HepG2 (cell line): Measurements from ENCODE around the gene DCTN1. TPM values are rescaled to one million over a fixed set of nuclear protein-coding genes. Genes with fewer than 3 reads are reported as not detected.

Source experiments
- AGO1 ChIP-seq: fragments of 200-400 bp; formaldehyde crosslinking; IDR thresholded peaks from 2 replicates; pipeline ENCODE4 v1.6.1; 2017; ENCODE audit warnings: mild to moderate bottlenecking, low read depth, low read length, moderate library complexity; ENCODE audit not compliant: poor library complexity, severe bottlenecking
- CAMTA2 ChIP-seq: sonication (generic); formaldehyde crosslinking; IDR thresholded peaks from 2 replicates; pipeline ENCODE4 v1.4.0; 2020; ENCODE audit warnings: mild to moderate bottlenecking, missing genetic modification reagents, borderline replicate concordance
- DMAP1 ChIP-seq: IDR thresholded peaks from 2 replicates; pipeline ENCODE4 v1.6.1; 2016
- HNF4A ChIP-seq: sonication (generic); formaldehyde crosslinking; IDR thresholded peaks from 2 replicates; pipeline ENCODE4 v1.4.0; 2020; ENCODE audit warnings: missing genetic modification reagents
- MED8 ChIP-seq: sonication (generic); formaldehyde crosslinking; IDR thresholded peaks from 2 replicates; pipeline ENCODE4 v1.8.1; 2023; ENCODE audit warnings: mild to moderate bottlenecking, missing genetic modification reagents; ENCODE audit not compliant: insufficient replicate concordance
- NCOA5 ChIP-seq: sonication (generic); formaldehyde crosslinking; IDR thresholded peaks from 2 replicates; pipeline ENCODE4 v1.4.0; 2020; ENCODE audit warnings: missing genetic modification reagents
- POLR2AphosphoS2 ChIP-seq: IDR thresholded peaks from 2 replicates; pipeline ENCODE4 v1.6.1; 2011; ENCODE audit warnings: low read depth, low read length, improper control_type of control experiment
- SAP130 ChIP-seq: IDR thresholded peaks from 2 replicates; pipeline ENCODE4 v1.6.1; 2016; ENCODE audit warnings: low read depth
- SMAD3 ChIP-seq: sonication (generic); formaldehyde crosslinking; IDR thresholded peaks from 2 replicates; pipeline ENCODE4 v1.4.0; 2020; ENCODE audit warnings: missing genetic modification reagents
- TBX2 ChIP-seq: sonication (generic); formaldehyde crosslinking; IDR thresholded peaks from 2 replicates; pipeline ENCODE4 v1.5.0; 2020; ENCODE audit warnings: missing genetic modification reagents, mild to moderate bottlenecking, borderline replicate concordance
- TEAD2 ChIP-seq: sonication (generic); formaldehyde crosslinking; IDR thresholded peaks from 2 replicates; pipeline ENCODE4 v1.9.0; 2021; ENCODE audit warnings: missing genetic modification reagents
- ZBTB21 ChIP-seq: sonication (generic); formaldehyde crosslinking; IDR thresholded peaks from 2 replicates; pipeline ENCODE4 v1.4.0; 2020; ENCODE audit warnings: missing genetic modification reagents
- ZIK1 ChIP-seq: sonication (generic); formaldehyde crosslinking; IDR thresholded peaks from 2 replicates; pipeline ENCODE4 v1.5.0; 2020; ENCODE audit warnings: mild to moderate bottlenecking, low read depth, missing genetic modification reagents, borderline replicate concordance
- ZMYM2 ChIP-seq: sonication (generic); formaldehyde crosslinking; IDR thresholded peaks from 2 replicates; pipeline ENCODE4 v1.8.0; 2022; ENCODE audit warnings: mild to moderate bottlenecking, missing genetic modification reagents
- ZNF317 ChIP-seq: sonication (generic); formaldehyde crosslinking; IDR thresholded peaks from 2 replicates; pipeline ENCODE4 v1.5.0; 2020; ENCODE audit warnings: mild to moderate bottlenecking, missing genetic modification reagents
- ZNF430 ChIP-seq: sonication (generic); formaldehyde crosslinking; IDR thresholded peaks from 2 replicates; pipeline ENCODE4 v1.9.0; 2021; ENCODE audit warnings: mild to moderate bottlenecking, missing genetic modification reagents
- polyA plus RNA-seq, 8 experiments: library from polyadenylated mRNA; depleted of rRNA in 3 of 8; stranded (reverse) in 7 of 8; unstranded in 1 of 8; fragments of >200 nt; fragmentation: Illumina TruSeq in 4 of 8; extraction: Trizol in 4 of 8; gene quantifications; 2 replicates each; pipeline versions ENCODE4 v1.2.1 to v1.2.3, GENCODE V29; 2011 to 2016; ENCODE audit warnings: low read depth in 4 of 8, missing spikeins in 1 of 8, mixed read lengths in 1 of 8; ENCODE audit not compliant: insufficient read depth in 1 of 8
- total RNA-seq, 5 experiments: library from RNA; depleted of rRNA; stranded (reverse); fragments of >200 nt; fragmentation: Illumina TruSeq; extraction: Trizol; gene quantifications; 2 replicates each; pipeline ENCODE4 v1.2.3, GENCODE V29; 2016; ENCODE audit warnings: low read depth in 1 of 5
- TF ChIP-seq, protein P1 (sequence below): sonication (generic); formaldehyde crosslinking; IDR thresholded peaks from 2 replicates; pipeline ENCODE4 v1.8.0; 2022; ENCODE audit warnings: mild to moderate bottlenecking, missing genetic modification reagents, borderline replicate concordance
- TF ChIP-seq, protein P2 (sequence below): sonication (generic); formaldehyde crosslinking; IDR thresholded peaks from 2 replicates; pipeline ENCODE4 v1.4.0; 2020; ENCODE audit warnings: mild to moderate bottlenecking, missing genetic modification reagents
- TF ChIP-seq, protein P3 (sequence below): IDR thresholded peaks from 2 replicates; pipeline ENCODE4 v1.6.1; 2018; ENCODE audit warnings: missing genetic modification reagents
- TF ChIP-seq, protein P4 (sequence below): sonication (generic); formaldehyde crosslinking; IDR thresholded peaks from 2 replicates; pipeline ENCODE4 v1.4.0; 2020; ENCODE audit warnings: missing genetic modification reagents, mild to moderate bottlenecking, borderline replicate concordance

DCTN1 gene
- total and polyA plus RNA-seq, 2 of the 13 experiments (the other 11 are each of a cell fraction or from before 2014, with no cell fraction given) = 73.2 to 122 TPM

DNA sequence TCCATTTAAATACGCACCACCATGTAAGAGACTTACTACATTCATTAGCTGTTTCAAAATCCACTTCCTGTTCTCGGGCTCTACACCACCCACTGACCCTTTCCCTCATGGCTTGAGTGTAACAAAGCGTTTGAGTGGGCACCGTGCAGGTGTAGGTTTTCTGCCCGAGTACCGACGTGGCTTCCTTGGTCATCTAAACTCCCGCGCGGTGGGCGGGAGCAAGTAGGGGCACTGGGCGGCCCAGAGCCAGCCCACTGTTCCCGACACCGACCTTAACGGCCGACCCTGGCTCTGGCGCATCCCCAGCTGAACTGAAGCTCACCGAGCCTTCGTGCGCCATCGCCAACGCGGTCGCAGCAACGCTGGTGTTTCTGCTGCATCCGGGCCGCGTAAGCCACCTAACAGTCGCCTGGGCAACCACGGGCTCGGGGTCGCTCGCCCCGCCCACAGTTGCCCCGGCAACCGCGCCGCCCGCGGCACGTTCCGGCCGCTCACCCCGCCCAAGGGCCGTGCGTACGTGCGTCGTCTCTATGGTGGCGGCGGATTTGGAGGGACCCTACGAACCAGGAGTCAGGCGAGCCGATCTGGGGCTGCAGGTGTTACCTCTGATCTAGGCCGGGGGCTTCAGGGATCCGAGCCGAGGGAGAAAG is 41.2 kb upstream of the DCTN1 start, which contains the start of the genes C2orf81 and WDR54 (continued):
- TF ChIP-seq AGO1 (peak; percentile 70), ZNF430 (CRISPR knock-in tag) (peak; percentile 72; the same call in 1 of the 2 replicates), CAMTA2 (CRISPR knock-in tag) (no peak), ZBTB21 (CRISPR knock-in tag) (no peak), HNF4A (CRISPR knock-in tag) (no peak), SMAD3 (no peak), ZIK1 (CRISPR knock-in tag) (0 out of 2 replicates have a peak, but pooled peaks have one; percentile 62), SAP130 (CRISPR knock-in tag) (peak; percentile 87), TBX2 (CRISPR knock-in tag) (peak; percentile 76), NCOA5 (CRISPR knock-in tag) (no peak), DMAP1 (CRISPR knock-in tag) (peak; percentile 62), ZMYM2 (no peak), MED8 (CRISPR knock-in tag) (peak; percentile 65), POLR2AphosphoS2 (no peak), TEAD2 (CRISPR knock-in tag) (0 out of 2 replicates have a peak, but pooled peaks have one; percentile 31), ZNF317 (CRISPR knock-in tag) (no peak)
- TF ChIP-seq, protein P1, sequence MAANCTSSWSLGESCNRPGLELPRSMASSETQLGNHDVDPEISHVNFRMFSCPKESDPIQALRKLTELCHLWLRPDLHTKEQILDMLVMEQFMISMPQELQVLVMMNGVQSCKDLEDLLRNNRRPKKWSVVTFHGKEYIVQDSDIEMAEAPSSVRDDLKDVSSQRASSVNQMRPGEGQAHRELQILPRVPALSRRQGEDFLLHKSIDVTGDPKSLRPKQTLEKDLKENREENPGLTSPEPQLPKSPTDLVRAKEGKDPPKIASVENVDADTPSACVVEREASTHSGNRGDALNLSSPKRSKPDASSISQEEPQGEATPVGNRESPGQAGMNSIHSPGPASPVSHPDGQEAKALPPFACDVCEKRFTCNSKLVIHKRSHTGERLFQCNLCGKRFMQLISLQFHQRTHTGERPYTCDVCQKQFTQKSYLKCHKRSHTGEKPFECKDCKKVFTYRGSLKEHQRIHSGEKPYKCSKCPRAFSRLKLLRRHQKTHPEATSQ (CRISPR knock-in tag) = no peak
- TF ChIP-seq, protein P2, sequence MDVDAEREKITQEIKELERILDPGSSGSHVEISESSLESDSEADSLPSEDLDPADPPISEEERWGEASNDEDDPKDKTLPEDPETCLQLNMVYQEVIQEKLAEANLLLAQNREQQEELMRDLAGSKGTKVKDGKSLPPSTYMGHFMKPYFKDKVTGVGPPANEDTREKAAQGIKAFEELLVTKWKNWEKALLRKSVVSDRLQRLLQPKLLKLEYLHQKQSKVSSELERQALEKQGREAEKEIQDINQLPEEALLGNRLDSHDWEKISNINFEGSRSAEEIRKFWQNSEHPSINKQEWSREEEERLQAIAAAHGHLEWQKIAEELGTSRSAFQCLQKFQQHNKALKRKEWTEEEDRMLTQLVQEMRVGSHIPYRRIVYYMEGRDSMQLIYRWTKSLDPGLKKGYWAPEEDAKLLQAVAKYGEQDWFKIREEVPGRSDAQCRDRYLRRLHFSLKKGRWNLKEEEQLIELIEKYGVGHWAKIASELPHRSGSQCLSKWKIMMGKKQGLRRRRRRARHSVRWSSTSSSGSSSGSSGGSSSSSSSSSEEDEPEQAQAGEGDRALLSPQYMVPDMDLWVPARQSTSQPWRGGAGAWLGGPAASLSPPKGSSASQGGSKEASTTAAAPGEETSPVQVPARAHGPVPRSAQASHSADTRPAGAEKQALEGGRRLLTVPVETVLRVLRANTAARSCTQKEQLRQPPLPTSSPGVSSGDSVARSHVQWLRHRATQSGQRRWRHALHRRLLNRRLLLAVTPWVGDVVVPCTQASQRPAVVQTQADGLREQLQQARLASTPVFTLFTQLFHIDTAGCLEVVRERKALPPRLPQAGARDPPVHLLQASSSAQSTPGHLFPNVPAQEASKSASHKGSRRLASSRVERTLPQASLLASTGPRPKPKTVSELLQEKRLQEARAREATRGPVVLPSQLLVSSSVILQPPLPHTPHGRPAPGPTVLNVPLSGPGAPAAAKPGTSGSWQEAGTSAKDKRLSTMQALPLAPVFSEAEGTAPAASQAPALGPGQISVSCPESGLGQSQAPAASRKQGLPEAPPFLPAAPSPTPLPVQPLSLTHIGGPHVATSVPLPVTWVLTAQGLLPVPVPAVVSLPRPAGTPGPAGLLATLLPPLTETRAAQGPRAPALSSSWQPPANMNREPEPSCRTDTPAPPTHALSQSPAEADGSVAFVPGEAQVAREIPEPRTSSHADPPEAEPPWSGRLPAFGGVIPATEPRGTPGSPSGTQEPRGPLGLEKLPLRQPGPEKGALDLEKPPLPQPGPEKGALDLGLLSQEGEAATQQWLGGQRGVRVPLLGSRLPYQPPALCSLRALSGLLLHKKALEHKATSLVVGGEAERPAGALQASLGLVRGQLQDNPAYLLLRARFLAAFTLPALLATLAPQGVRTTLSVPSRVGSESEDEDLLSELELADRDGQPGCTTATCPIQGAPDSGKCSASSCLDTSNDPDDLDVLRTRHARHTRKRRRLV (CRISPR knock-in tag) = peak; percentile 52; the same call in 1 of the 2 replicates
- TF ChIP-seq, protein P3, sequence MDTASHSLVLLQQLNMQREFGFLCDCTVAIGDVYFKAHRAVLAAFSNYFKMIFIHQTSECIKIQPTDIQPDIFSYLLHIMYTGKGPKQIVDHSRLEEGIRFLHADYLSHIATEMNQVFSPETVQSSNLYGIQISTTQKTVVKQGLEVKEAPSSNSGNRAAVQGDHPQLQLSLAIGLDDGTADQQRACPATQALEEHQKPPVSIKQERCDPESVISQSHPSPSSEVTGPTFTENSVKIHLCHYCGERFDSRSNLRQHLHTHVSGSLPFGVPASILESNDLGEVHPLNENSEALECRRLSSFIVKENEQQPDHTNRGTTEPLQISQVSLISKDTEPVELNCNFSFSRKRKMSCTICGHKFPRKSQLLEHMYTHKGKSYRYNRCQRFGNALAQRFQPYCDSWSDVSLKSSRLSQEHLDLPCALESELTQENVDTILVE (CRISPR knock-in tag) = no peak
- TF ChIP-seq, protein P4, sequence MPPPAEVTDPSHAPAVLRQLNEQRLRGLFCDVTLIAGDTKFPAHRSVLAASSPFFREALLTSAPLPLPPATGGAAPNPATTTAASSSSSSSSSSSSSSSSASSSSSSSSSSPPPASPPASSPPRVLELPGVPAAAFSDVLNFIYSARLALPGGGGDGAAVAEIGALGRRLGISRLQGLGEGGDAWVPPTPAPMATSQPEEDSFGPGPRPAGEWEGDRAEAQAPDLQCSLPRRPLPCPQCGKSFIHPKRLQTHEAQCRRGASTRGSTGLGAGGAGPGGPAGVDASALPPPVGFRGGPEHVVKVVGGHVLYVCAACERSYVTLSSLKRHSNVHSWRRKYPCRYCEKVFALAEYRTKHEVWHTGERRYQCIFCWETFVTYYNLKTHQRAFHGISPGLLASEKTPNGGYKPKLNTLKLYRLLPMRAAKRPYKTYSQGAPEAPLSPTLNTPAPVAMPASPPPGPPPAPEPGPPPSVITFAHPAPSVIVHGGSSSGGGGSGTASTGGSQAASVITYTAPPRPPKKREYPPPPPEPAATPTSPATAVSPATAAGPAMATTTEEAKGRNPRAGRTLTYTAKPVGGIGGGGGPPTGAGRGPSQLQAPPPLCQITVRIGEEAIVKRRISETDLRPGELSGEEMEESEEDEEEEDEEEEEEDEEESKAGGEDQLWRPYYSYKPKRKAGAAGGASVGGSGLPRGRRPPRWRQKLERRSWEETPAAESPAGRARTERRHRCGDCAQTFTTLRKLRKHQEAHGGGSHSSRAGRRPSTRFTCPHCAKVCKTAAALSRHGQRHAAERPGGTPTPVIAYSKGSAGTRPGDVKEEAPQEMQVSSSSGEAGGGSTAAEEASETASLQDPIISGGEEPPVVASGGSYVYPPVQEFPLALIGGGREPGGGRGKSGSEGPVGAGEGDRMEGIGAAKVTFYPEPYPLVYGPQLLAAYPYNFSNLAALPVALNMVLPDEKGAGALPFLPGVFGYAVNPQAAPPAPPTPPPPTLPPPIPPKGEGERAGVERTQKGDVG (CRISPR knock-in tag) = no peak; the same call in 1 of the 2 replicates
